Gastrocnemius medialis (tissue), 4 donors: ENCODE data around the gene FOXJ1.

Experiments
- CTCF ChIP-seq, 5 experiments: fragments of 450-650 bp in 3 of 5; fragments of 200-600 bp in 2 of 5; sonication (generic) in 2 of 5; IDR thresholded peaks in 4 of 5; conservative IDR thresholded peaks in 1 of 5; 1 replicate in 4 of 5; 2 replicates in 1 of 5; pipeline ENCODE4 v1.5.1; 2016 to 2019; ENCODE audit warnings: antibody characterized with exemption in 5 of 5, mild to moderate bottlenecking in 3 of 5, moderate library complexity in 3 of 5
- POLR2A ChIP-seq, 2 donors: fragments of 450-650 bp; IDR thresholded peaks; one replicate each; pipeline ENCODE4 v1.6.1; 2017; ENCODE audit warnings: antibody characterized with exemption in 2 of 2, mild to moderate bottlenecking in 2 of 2, moderate library complexity in 2 of 2

GRCh38 chr17:76153640-76154039 is 12.6 kb upstream of the FOXJ1 start:
- TF ChIP-seq POLR2A (IDR thresholded peaks at IDR 0.05) (no peak), CTCF (IDR thresholded peaks at IDR 0.05 in 4 of 5, conservative IDR thresholded peaks at IDR 0.05 in 1 of 5) (peak in 3 of 5 experiments; percentile 8 to 29 (median 28))
